Effector CD4-positive, alpha-beta T cell (primary cell): ENCODE data around the gene IZUMO4.
A peak's percentile ranks its signal among the peaks of the same experiment; 100 is the strongest.
"Not testable (repeated sequence)": the region's sequence is repeated elsewhere in the genome, so short reads cannot be mapped to it uniquely, and the experiment has no call there.

Experiments
- DNase-seq: peaks from one replicate; pipeline ENCODE4 v3.0.0-alpha.2; 2020

IZUMO4 gene

DNA sequence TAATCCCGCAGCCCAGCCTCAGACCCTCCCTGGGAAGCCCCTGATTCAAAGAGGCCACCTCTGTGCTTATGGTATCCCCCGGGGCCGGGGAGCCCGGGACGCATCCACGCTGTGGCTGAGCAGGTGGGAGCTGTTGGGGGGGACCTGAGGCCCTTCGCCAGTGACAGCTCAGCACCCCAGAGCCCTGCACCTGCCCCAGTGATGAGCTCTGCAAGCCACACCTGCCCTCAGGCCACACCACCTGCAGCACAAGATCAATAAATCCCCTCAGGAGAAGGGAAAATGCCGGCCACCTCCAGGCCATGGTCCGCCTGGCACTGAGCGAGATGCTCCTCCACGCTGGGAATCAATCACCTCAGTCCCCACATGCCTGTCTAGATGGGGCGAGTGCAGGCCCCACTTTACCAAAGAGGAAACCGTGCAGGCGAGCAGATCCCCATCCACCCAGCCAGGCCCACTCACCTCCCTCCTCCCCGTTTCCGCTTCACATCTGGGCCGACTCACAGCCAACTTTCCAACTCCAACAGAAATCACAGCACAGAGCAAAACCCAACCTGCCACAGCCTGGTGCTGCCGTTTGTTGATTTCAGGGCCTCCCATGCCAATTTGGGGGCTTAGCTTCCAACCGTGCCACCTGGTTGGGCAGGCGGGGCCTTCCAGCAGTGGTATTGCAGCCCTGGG lies 13.4 kb upstream of the IZUMO4 start:
- DNase-seq, result peak; percentile 61

DNA sequence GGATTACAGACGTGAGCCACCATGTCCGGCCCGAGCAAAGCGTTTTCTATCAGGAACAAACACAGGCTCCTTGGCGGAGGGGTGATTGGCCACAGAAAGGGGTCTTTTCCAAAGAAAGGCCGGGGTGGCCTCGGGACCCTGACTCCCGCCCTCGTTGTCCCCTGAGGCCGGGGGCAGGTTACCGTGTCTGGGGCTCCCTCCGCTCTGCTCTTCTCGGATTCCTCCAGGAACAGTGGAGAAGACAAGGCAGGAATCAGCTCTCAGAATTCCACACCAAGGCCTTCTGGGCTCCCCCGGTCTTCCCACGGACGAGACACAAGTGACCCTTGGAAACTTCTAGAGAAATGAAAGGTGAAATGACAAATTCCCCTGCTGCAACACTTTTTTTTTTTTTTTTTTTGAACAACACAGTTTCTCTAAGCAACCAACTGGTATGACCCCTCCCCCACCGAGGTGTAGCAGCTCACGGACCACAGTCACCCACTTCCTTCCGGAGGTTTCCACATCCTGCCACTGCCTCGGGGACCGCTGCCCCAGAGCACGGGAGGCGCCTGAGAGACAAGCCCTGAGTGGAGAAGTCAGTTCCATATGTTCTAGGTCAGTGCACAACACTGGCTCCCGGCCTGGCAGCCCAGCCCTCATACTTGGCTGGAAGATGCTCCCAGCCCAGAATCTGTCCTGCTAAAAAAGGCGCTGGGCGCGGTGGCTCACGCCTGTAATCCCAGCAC lies 11.6 kb upstream of the IZUMO4 start:
- DNase-seq, result peak; percentile 90

- DNase-seq, result not testable (repeated sequence)
These were observed 9.8 kb upstream of the IZUMO4 start for GRCh38 chr19:2086695-2087620.

DNA sequence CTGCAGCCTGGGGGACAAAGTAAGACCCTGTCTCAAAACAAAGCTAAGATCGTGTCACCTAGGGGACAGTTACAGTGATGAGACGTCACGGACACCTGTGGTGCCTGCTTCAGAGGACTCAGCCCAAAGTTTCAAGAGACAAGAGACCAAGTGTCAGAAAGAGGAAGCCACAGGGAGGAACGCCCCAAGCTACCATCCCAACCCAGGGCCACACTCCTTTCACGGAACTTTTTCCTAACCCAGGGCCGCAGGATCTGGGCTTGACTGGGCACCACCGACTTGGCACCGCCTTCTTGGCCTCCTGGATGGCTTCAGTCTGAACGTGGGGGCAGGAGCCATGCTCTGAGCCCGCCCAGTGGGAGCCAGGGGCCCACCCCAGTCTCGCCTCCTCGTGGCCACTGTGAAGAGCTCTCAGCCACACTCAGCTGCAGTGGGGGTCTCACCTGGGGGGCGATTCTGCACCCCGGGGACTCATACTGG lies 9.1 kb upstream of the IZUMO4 start:
- no peak for DNase-seq

- DNase-seq, result no peak
These were observed 7.6 kb upstream of the IZUMO4 start for GRCh38 chr19:2089001-2089711.

DNA sequence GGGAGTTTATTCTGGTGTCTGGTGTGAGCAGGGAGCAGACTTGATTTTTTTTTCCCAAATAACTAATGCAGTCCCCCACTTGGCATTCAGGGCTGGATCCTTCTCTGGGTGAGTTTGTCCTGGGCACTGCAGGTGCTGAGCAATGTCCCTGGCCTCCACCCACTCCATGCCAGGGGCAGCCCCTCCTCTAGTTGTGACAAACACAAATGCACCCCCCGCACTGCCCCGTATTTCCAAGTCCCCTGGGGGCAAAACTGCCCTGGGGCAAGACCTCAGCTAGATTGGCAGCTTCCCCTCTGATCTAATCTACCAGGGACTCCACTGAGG lies 7.0 kb upstream of the IZUMO4 start:
- no peak for DNase-seq

DNA sequence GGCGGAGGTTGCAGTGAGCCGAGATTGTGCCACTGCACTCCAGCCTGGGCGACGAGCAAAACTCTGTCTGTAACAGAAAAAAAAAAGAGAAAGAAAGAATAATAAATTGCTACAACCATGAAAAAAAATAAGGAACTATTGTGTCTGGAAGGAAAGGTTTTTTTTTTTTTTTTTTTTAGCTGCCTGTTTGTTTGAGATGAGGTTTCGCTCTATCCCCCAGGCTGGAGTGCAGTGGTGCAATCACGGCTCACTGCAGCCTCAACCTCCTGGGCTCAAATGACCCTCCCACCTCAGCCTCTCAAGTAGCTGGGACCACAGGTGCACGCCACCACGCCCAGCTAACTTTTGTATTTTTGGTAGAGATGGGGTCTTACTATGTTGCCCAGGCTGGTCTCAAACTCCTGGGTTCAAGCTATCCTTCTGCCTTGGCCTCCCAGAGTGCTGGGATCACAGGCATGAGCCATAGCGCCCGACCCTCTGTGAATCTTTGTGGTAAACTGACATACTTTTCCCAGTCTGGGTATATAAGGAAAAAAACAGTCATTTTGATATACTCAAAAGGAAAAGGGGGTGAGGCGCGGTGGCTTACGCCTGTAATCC lies 4.7 kb upstream of the IZUMO4 start:
- DNase-seq, result not testable (repeated sequence)

DNA sequence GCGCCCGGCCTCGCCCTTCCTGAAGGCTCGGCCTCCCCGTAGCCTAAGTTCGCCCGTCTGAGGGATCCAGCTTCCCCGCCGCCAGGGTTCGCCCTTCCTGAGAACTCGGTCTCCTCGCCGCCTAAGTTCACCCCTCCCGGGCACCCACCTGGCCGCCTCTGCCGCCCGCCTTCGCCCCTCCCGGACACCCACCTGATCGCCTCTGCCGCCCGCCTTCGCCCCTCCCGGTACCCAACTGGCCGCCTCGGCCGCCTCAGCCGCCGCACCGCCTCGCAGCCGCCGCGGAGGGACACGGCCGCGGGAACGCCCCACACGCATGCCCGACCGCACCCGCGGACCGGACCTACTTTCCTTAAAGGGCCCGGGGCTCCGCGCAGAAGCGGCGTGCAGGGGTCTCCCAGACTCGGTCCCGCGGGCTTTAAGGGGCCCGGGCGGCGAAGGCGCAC lies 658 bp upstream of the IZUMO4 start, which contains the start of gene MOB3A:
Gene MOB3A (minus strand): TSS at position 293 of the 446 bp plus-strand sequence. CDS start 17,766 bp downstream, outside the sequence.
- no peak for DNase-seq

GRCh38 chr19:2097203-2097885 lies 629 bp downstream of the IZUMO4 start:
- DNase-seq, result peak; percentile 46

- DNase-seq, result no peak
These were observed 1.2 kb downstream of the IZUMO4 start for GRCh38 chr19:2097886-2098327.

GRCh38 chr19:2099054-2099501 lies 2.4 kb downstream of the IZUMO4 start:
- no peak for DNase-seq

- no peak for DNase-seq
These were observed 3.4 kb downstream of the IZUMO4 start for GRCh38 chr19:2099937-2100718.

DNA sequence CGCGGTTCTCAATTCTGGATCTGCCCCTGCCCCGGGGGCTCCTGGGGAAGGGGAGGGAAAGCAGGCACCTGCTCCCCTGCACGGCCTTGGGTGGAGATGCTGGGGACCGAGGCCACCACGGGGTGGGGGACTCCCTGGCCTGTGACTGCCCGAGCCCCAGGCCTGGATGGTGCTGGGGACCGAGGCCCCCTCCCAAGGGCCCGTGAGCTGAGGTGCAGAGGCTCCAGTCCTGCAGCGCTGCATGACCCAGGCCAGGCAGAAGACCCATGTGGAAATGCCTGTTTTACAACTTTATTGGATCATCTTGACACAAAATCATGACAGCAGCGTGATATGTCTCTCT lies 4.0 kb downstream of the IZUMO4 start:
- no peak for DNase-seq

DNA sequence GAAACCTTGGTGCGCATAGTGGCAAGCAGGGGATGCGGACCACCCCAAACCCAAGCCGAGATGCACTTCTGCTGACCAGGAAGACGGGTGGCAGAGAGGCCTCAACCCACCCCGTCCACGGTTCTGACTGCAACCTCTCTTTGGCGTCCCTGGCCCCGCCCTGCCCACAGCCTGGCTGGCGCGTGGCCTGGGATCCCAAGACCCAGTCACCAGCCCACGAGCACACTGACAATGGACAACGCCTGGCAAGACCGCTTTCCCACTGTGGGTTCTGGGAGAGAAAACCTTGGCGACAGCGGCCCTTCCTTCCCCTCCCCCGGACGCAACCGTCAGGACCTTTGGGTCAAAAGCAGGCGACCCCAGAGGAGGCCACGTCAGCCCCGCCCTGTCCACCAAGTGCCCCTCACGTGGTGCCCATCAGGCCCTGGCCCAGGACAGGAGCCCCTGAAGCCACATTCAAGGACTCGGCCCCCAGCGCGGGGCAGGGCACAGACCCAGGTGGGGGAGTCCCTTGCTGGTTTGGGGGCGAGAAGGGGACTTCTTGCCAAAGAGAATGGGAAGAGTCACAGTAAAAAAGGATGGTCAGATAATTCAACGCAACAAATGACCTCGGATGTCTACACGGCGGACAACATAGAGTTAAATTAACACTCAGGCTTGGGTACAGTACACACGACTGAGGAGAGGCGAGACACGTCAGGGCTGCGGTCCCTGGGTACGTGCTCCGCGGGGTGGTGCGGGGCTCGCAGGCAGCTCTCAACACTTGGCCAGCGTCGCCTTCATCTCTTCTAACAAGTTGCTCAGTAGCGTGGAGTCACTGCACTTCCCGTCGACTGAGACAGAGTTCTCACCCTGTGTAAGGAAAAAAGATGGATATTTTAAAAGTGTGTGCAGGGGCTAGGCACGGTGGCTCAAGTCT lies 5.0 kb downstream of the IZUMO4 start:
- DNase-seq, result no peak

DNA sequence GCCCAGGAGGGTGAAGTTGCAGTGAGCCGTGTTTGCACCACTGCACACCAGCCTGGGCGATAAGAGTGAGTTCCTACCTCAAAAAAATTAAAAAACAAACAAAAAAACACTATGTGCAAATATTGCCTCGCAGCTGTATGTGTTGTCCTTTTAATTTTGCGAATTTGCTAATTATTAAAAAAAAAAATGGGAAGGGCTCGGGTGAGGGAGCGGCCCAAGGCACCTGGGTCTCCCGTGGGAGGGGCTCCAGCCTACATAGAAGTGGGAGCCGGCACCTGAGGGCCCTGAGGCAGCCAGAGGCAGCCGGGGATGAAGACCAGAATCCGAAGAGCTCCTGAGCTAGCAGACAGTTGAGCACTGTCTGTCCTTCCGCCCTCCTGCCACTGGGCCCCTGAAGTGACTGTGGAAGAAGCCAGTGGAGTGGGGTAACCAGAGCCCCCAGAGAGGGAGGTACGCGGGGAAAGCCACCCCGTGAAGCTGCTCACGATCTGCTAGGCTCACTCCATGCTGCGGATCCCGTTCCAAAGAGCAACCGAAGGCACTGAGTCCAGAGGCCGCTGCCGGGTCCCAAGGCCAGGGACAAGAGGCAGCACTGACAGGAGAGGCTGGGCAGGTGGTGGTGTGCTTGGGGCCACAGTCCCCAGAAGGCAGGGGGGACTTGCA lies 6.5 kb downstream of the IZUMO4 start:
- DNase-seq, result no peak

DNA sequence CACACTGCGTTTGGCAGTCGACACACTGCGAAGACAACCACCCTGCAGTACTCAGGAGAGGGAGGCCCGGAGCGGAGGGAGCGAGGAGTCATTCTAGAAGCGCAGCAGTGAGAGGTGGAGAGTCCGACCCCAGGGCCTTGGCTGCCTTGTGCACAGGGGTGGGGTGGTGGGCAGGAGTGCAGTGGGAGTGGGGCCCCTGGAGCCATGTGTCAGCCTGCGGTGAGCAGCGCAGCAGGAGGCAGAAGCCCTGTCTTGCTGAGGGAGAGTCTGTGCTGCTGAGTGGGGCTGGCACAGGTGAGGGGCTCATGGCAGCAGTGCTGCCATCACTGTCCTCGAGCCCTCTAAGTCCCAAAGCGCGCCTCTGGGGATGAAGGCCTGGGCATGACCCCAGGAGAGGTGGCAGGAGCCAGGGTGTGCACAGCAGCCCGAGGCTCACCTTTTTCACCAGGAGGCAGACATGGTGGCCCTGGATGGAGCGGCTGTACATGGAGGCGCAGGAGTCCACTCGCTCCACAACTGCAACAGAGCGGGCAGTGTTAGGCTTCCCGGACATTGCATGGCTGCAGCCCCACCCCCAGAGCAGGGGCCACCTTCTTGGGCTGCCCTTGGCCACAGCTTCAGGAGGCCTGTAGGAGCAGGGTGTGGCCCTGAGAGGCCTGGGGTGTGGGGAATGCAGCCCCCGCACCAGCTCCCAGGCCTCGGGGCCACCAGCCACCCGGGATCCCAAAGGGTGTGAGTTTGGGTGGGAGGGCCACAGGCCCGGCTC lies 11.7 kb downstream of the IZUMO4 start:
- DNase-seq, result no peak

DNA sequence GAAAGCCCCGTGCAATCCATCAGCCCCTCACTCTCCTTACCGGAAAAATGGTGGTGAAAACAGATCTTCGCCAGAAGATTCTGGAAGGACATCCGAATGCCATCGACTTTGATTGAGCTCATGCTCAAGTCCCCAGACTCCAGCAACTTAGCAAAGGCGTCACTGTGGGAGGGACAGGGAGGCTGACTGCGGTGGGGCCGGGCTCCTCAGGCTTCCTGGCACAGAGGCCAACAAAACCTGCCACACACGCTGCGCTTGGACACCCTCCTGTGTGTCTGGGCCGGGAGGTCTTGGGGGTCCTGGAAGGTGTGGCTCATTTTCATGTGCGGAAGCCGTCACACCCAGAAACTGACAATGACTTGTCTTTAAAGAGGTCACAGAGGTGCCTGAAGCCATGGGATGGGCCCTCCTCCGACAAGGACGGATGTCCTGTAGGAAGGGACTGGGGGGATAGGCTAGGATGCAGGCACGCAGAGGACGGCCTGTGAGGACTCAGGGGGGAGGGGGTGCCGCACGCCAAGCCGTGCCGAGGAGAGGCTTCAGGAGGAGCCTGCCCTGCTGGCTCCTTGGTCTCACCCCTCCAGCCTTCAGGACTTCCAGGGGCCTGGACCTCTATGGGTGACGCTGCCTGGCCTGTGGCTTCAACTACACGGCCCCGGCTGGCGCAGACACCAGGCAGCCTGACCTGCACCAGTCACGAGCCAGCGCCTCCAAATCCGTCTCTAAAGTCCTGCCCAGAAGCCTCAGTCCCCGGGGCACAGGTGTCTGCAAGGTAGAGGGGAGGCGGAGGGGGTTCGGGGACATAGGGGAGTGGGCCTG lies 12.5 kb downstream of the IZUMO4 start:
- no peak for DNase-seq
